ENCODE results near the gene SLC22A31.
"Not testable (repeated sequence)": the region's sequence is repeated elsewhere in the genome, so short reads cannot be mapped to it uniquely, and the experiment has no call there.

The SLC22A31 gene

GRCh38 chr16:89198417-89199240 is 1.7 kb downstream of the SLC22A31 start:
- Histone ChIP-seq H3K9me3 (ENCODE audit: control insufficient read depth, insufficient read depth, low read depth, low read length) (no peaks in the 10 kb centered on the region), H3K4me3 (ENCODE audit: low read depth, low read length) (no peak overlapping the region), H3K27me3 (ENCODE audit: control insufficient read depth, insufficient read depth, low read length) (peaks cover 64% of the 10 kb centered on the region), H3K27ac (ENCODE audit: low read depth, low read length) (no peak overlapping the region), H3K36me3 (ENCODE audit: control insufficient read depth, insufficient read depth, low read length) (no peaks in the 10 kb centered on the region), H3K4me1 (ENCODE audit: control insufficient read depth, insufficient read depth, low read length) (peaks cover 11% of the 10 kb centered on the region), H3K9ac (ENCODE audit: low read length) (no peak overlapping the region)

DNA sequence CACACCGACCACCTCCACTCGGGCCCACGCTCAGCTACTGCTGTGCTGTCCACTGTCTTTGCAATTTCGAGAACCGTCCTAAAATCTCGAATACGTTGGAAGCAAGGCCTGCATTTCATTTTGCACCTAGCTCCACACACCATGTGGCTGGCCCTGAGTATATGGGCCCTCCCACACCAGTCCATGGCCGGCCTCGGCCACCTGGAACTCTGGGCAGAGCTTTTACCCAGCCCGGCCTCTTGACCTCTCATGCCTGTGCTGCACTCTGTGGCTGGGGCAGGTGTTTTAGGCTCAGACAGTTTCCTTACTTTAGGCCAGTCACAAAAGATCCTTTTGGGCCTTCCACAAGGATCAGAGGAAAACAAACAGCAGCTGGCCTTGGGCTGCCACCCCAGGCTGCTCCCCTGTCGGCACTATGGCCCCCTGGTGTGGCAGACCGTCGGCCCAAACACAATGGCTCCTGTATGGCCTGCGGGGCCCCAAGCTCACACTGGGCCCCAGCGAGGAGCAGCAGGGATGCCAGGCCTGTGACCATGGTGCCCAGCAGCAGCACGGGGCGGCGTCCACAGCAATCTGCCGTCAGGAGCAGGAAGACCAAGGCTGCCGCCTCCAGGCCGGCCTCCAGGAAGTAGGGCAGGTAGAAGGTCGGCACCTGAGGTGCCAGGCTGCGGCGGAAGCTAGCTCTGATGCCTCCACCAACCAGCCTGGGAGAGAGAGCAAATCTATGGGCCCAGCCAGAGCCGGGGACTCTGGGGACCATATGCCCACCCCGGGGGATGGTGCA is 2.5 kb downstream of the SLC22A31 start:
- H3K4me3 ChIP-seq (ENCODE audit: low read depth, low read length): no peak overlapping the region
- peaks cover 11% of the 10 kb centered on the region for H3K4me1 ChIP-seq (ENCODE audit: control insufficient read depth, insufficient read depth, low read length)
- H3K9ac ChIP-seq (ENCODE audit: low read length): no peak overlapping the region
- H3K36me3 ChIP-seq (ENCODE audit: control insufficient read depth, insufficient read depth, low read length): no peaks in the 10 kb centered on the region
- no peaks in the 10 kb centered on the region for H3K9me3 ChIP-seq (ENCODE audit: control insufficient read depth, insufficient read depth, low read depth, low read length)
- peaks cover 60% of the 10 kb centered on the region for H3K27me3 ChIP-seq (ENCODE audit: control insufficient read depth, insufficient read depth, low read length)
- H3K27ac ChIP-seq (ENCODE audit: low read depth, low read length): no peak overlapping the region

DNA sequence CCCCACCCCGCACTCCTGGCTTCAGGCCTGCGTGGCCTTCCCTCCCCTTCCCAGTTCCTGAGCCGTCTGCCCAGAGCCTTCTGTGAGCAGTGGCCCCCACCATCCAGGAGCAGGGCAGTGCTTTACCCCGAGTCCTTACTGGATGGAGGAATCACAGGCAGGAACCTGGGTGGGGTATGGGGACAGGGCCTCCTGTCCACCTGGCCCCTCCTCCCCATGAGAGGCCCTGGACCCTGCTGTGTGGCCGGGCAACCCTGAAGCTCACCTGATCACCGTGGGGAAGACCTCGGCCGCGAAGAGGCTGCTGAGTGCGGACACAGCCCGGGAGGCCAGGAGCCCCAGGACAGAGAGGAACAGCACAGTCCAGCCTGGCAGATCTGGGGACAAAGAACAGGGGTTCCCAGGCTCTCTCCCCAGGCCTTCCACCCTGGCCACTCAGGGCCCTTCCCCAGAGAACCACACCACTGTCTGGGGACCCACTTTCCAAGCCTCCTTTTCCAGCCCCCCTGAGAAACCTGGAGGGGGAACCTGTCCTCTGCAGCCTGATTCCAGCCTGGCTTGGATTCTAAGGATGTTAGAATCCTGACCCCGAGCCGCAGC is 3.2 kb downstream of the SLC22A31 start:
- no peak overlapping the region for H3K9ac ChIP-seq (ENCODE audit: low read length)
- no peaks in the 10 kb centered on the region for H3K36me3 ChIP-seq (ENCODE audit: control insufficient read depth, insufficient read depth, low read length)
- peaks cover 55% of the 10 kb centered on the region for H3K27me3 ChIP-seq (ENCODE audit: control insufficient read depth, insufficient read depth, low read length)
- H3K4me3 ChIP-seq (ENCODE audit: low read depth, low read length): no peak overlapping the region
- peaks cover 11% of the 10 kb centered on the region for H3K4me1 ChIP-seq (ENCODE audit: control insufficient read depth, insufficient read depth, low read length)
- no peak overlapping the region for H3K27ac ChIP-seq (ENCODE audit: low read depth, low read length)
- H3K9me3 ChIP-seq (ENCODE audit: control insufficient read depth, insufficient read depth, low read depth, low read length): no peaks in the 10 kb centered on the region

- Histone ChIP-seq H3K27ac (ENCODE audit: low read depth, low read length) (no peak overlapping the region), H3K36me3 (ENCODE audit: control insufficient read depth, insufficient read depth, low read length) (no peaks in the 10 kb centered on the region), H3K27me3 (ENCODE audit: control insufficient read depth, insufficient read depth, low read length) (peaks cover 56% of the 10 kb centered on the region), H3K9me3 (ENCODE audit: control insufficient read depth, insufficient read depth, low read depth, low read length) (peaks cover 3% of the 10 kb centered on the region; the same call in 1 of the 2 replicates), H3K4me1 (ENCODE audit: control insufficient read depth, insufficient read depth, low read length) (peaks cover 11% of the 10 kb centered on the region), H3K9ac (ENCODE audit: low read length) (no peak overlapping the region), H3K4me3 (ENCODE audit: low read depth, low read length) (no peak overlapping the region)
Measured at GRCh38 chr16:89195521-89196171, 4.7 kb downstream of the SLC22A31 start.

- no peaks in the 10 kb centered on the region for H3K36me3 ChIP-seq (ENCODE audit: control insufficient read depth, insufficient read depth, low read length)
- H3K4me1 ChIP-seq (ENCODE audit: control insufficient read depth, insufficient read depth, low read length): peaks cover under 1% of the 10 kb centered on the region; the same call in 1 of the 2 replicates
Measured at GRCh38 chr16:89194340-89195311, 5.7 kb downstream of the SLC22A31 start.

GRCh38 chr16:89193576-89194293 is 6.6 kb downstream of the SLC22A31 start:
- H3K4me3 ChIP-seq (ENCODE audit: low read depth, low read length): peak overlapping the region; percentile 55
- no peak overlapping the region for H3K9ac ChIP-seq (ENCODE audit: low read length)
- H3K27me3 ChIP-seq (ENCODE audit: control insufficient read depth, insufficient read depth, low read length): peaks cover 52% of the 10 kb centered on the region
- H3K4me1 ChIP-seq (ENCODE audit: control insufficient read depth, insufficient read depth, low read length): no peaks in the 10 kb centered on the region
- no peak overlapping the region for H3K27ac ChIP-seq (ENCODE audit: low read depth, low read length)
- H3K9me3 ChIP-seq (ENCODE audit: control insufficient read depth, insufficient read depth, low read depth, low read length): peaks cover 4% of the 10 kb centered on the region; the same call in 1 of the 2 replicates
- no peaks in the 10 kb centered on the region for H3K36me3 ChIP-seq (ENCODE audit: control insufficient read depth, insufficient read depth, low read length)

More at GRCh38 chr16:89194340-89195311, 5.7 kb downstream of the SLC22A31 start:
- Histone ChIP-seq H3K4me3 (ENCODE audit: low read depth, low read length) (no peak overlapping the region), H3K9me3 (ENCODE audit: control insufficient read depth, insufficient read depth, low read depth, low read length) (peaks cover 4% of the 10 kb centered on the region; the same call in 1 of the 2 replicates), H3K27ac (ENCODE audit: low read depth, low read length) (no peak overlapping the region), H3K27me3 (ENCODE audit: control insufficient read depth, insufficient read depth, low read length) (peaks cover 56% of the 10 kb centered on the region), H3K9ac (ENCODE audit: low read length) (no peak overlapping the region)

- Histone ChIP-seq H3K9ac (ENCODE audit: low read length) (no peak overlapping the region), H3K4me1 (ENCODE audit: control insufficient read depth, insufficient read depth, low read length) (no peaks in the 10 kb centered on the region), H3K27me3 (ENCODE audit: control insufficient read depth, insufficient read depth, low read length) (peaks cover 45% of the 10 kb centered on the region), H3K4me3 (ENCODE audit: low read depth, low read length) (peak overlapping the region; percentile 55), H3K27ac (ENCODE audit: low read depth, low read length) (no peak overlapping the region), H3K36me3 (ENCODE audit: control insufficient read depth, insufficient read depth, low read length) (no peaks in the 10 kb centered on the region), H3K9me3 (ENCODE audit: control insufficient read depth, insufficient read depth, low read depth, low read length) (peaks cover 4% of the 10 kb centered on the region; the same call in 1 of the 2 replicates)
Measured at GRCh38 chr16:89192956-89193575, 7.3 kb downstream of the SLC22A31 start.

- H3K4me1 ChIP-seq (ENCODE audit: control insufficient read depth, insufficient read depth, low read length); H3K36me3 ChIP-seq (ENCODE audit: control insufficient read depth, insufficient read depth, low read length); H3K9me3 ChIP-seq (ENCODE audit: control insufficient read depth, insufficient read depth, low read depth, low read length); H3K27ac ChIP-seq (ENCODE audit: low read depth, low read length): not testable (repeated sequence)
- H3K9ac ChIP-seq (ENCODE audit: low read length): peak overlapping the region; percentile 16
- H3K4me3 ChIP-seq (ENCODE audit: low read depth, low read length): peak overlapping the region; percentile 80
- H3K27me3 ChIP-seq (ENCODE audit: control insufficient read depth, insufficient read depth, low read length): peaks cover 45% of the 10 kb centered on the region
Measured at GRCh38 chr16:89192186-89192955, 8.0 kb downstream of the SLC22A31 start.

GRCh38 chr16:89191901-89192185 is 8.5 kb downstream of the SLC22A31 start:
- H3K9ac ChIP-seq (ENCODE audit: low read length): peak overlapping the region; percentile 16

More at GRCh38 chr16:89191901-89192185, 8.5 kb downstream of the SLC22A31 start:
- H3K4me3 ChIP-seq (ENCODE audit: low read depth, low read length): peak overlapping the region; percentile 80
- peaks cover 50% of the 10 kb centered on the region for H3K27me3 ChIP-seq (ENCODE audit: control insufficient read depth, insufficient read depth, low read length)
- H3K4me1 ChIP-seq (ENCODE audit: control insufficient read depth, insufficient read depth, low read length): no peaks in the 10 kb centered on the region
- H3K27ac ChIP-seq (ENCODE audit: low read depth, low read length): no peak overlapping the region
- H3K9me3 ChIP-seq (ENCODE audit: control insufficient read depth, insufficient read depth, low read depth, low read length): peaks cover 4% of the 10 kb centered on the region; the same call in 1 of the 2 replicates
- H3K36me3 ChIP-seq (ENCODE audit: control insufficient read depth, insufficient read depth, low read length): no peaks in the 10 kb centered on the region

Data from HUES6 (cell line).